Lower leg skin (tissue), 4 donors: ENCODE measurements around the gene USP48. TPM values are rescaled to one million over a fixed set of nuclear protein-coding genes. Genes with fewer than 3 reads are reported as not detected.
"Not testable (repeated sequence)": the region's sequence is repeated elsewhere in the genome, so short reads cannot be mapped to it uniquely, and the experiment has no call there.

Experiments
- DNase-seq, 2 donors: peaks; one replicate each; pipeline ENCODE4 v3.0.0-alpha.2; 2019; ENCODE audit warnings: low spot score in 2 of 2
- H3K4me3 ChIP-seq: fragments of 200-600 bp; sonication (generic); 2 replicates; pipeline ENCODE4 v1.5.1; 2017; ENCODE audit warnings: mild to moderate bottlenecking, low read depth; ENCODE audit not compliant: poor library complexity, severe bottlenecking
- POLR2A ChIP-seq, 2 donors: fragments of 450-650 bp; IDR thresholded peaks; one replicate each; pipeline ENCODE4 v1.6.1; 2016 to 2017; ENCODE audit warnings: antibody characterized with exemption in 2 of 2, mild to moderate bottlenecking in 1 of 2, moderate library complexity in 1 of 2
- WGBS, 2 donors: methylation state at CpG; one replicate each; pipeline ENCODE4 v1.1.5; 2018; 5-methylcytosine and 5-hydroxymethylcytosine counted together
- intact Hi-C: fragments of 100-400 bp; cut with DNase I; formaldehyde crosslinking; loops from one replicate; pipeline ENCODE4 v1.15.0; 2023; ENCODE audit warnings: low total_unique reads
- total RNA-seq, 4 donors: library from RNA; depleted of rRNA; stranded (reverse); fragments of >200 nt; gene quantifications; one replicate each; pipeline ENCODE4 v1.1.0, GENCODE V29; 2016
- TF ChIP-seq, protein P1 (sequence below), 3 donors: fragments of 450-650 bp; IDR thresholded peaks; one replicate each; pipeline ENCODE4 v1.5.1; 2016; ENCODE audit warnings: antibody characterized with exemption in 3 of 3, mild to moderate bottlenecking in 3 of 3, moderate library complexity in 2 of 3

The USP48 gene
- total RNA-seq, 4 donors from 2014 or later = 26.9 to 38.1 (median 31.5) TPM

DNA sequence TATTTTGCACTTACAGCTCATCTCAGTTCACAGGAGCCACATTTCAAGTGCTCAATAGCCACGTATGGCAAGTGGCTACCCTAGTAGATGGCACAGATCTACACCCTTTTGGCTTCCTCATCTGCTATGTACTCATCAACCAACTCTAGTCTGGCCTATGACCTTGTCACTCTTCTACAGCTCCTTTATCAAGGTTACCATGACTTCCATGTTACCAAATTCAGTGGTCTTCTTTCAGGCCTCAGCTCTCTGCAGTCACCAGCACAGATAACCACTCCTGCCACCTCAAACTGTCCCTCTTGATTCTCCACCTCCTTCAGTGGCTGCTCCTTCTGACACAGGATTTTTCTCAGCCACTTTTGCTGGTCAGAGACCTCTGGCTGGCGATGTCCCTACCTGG lies 11.7 kb upstream of the USP48 start:
- DNase-seq = no peak
- TF ChIP-seq, protein P1, sequence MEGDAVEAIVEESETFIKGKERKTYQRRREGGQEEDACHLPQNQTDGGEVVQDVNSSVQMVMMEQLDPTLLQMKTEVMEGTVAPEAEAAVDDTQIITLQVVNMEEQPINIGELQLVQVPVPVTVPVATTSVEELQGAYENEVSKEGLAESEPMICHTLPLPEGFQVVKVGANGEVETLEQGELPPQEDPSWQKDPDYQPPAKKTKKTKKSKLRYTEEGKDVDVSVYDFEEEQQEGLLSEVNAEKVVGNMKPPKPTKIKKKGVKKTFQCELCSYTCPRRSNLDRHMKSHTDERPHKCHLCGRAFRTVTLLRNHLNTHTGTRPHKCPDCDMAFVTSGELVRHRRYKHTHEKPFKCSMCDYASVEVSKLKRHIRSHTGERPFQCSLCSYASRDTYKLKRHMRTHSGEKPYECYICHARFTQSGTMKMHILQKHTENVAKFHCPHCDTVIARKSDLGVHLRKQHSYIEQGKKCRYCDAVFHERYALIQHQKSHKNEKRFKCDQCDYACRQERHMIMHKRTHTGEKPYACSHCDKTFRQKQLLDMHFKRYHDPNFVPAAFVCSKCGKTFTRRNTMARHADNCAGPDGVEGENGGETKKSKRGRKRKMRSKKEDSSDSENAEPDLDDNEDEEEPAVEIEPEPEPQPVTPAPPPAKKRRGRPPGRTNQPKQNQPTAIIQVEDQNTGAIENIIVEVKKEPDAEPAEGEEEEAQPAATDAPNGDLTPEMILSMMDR (IDR thresholded peaks at IDR 0.05) = no peak
- TF ChIP-seq POLR2A (IDR thresholded peaks at IDR 0.05) = no peak
- H3K4me3 ChIP-seq = no peak overlapping the region
- intact Hi-C loops = no loop called here
- WGBS, 2 donors = 90 to 91% methylated on average over 2 of the region's 2 CpGs

DNA sequence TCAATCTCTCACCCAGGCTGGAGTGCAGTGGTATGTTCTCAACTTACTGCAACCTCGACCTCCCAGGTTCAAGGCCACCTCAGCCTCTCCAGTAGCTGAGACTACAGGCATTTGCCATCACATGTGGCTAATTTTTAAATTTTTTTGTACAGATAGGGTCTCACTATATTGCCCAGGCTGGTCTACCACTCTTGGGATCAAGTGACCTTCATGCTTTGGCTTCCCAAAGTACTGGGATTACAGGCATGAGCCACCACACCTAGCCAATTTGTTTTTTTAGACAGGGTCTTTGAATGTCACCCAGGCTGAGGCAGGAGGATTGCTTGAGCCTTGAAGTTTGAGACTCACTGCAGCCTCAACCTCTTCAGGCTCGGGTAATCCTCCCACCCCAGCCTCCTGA lies 10.2 kb upstream of the USP48 start:
- DNase-seq = no peak
- TF ChIP-seq, protein P1 (IDR thresholded peaks at IDR 0.05) = no peak
- no peak for TF ChIP-seq POLR2A (IDR thresholded peaks at IDR 0.05)
- H3K4me3 ChIP-seq = no peak overlapping the region
- intact Hi-C loops = no loop called here
- WGBS, 2 donors = 87 to 90% methylated on average over 2 of the region's 2 CpGs

DNA sequence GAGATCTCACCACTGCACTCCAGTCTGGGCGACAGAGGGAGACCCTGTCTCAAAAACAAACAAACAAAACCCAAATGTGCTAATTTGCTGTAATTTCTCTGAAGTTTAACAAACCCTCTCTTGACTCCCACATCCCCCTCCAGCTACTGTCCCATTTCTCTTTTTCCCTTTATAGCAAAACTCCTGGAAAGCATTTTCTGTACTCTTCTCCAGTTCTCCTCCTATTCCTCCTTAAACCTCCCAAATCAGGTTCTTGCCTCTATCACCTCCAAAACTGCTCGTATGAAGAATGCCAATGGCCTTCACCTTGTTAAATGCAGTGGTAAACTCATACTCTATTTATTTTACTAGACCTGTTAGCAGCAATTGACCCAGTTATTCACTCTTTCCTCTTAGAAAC lies 3.7 kb upstream of the USP48 start:
- intact Hi-C loops = no loop called here
- TF ChIP-seq, protein P1 (IDR thresholded peaks at IDR 0.05) = no peak
- no peak for TF ChIP-seq POLR2A (IDR thresholded peaks at IDR 0.05)
- H3K4me3 ChIP-seq = no peak overlapping the region
- no peak for DNase-seq
- WGBS, 2 donors = 70 to 75% methylated on average over 2 of the region's 2 CpGs

DNA sequence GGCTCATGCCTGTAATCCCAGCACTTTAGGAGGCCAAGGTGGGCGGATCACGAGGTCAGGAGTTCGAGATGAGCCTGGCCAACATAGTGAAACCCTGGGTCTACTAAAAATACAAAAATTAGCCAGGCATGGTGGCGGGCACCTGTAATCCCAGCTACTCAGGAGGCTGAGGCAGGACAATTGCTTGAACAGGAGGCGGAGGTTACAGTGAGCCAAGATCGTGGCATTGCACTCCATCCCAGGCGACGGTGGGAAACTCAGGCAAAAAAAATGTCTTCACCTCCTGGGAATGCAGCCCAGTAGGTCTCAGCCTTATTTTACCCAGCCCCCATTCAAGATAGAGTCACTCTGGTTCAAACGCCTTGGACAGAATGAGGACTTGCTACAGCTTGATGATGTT lies 2.8 kb upstream of the USP48 start:
- H3K4me3 ChIP-seq, DNase-seq, intact Hi-C loops: not testable (repeated sequence)
- WGBS, 2 donors = 85 to 91% methylated on average over 9 of the region's 9 CpGs

DNA sequence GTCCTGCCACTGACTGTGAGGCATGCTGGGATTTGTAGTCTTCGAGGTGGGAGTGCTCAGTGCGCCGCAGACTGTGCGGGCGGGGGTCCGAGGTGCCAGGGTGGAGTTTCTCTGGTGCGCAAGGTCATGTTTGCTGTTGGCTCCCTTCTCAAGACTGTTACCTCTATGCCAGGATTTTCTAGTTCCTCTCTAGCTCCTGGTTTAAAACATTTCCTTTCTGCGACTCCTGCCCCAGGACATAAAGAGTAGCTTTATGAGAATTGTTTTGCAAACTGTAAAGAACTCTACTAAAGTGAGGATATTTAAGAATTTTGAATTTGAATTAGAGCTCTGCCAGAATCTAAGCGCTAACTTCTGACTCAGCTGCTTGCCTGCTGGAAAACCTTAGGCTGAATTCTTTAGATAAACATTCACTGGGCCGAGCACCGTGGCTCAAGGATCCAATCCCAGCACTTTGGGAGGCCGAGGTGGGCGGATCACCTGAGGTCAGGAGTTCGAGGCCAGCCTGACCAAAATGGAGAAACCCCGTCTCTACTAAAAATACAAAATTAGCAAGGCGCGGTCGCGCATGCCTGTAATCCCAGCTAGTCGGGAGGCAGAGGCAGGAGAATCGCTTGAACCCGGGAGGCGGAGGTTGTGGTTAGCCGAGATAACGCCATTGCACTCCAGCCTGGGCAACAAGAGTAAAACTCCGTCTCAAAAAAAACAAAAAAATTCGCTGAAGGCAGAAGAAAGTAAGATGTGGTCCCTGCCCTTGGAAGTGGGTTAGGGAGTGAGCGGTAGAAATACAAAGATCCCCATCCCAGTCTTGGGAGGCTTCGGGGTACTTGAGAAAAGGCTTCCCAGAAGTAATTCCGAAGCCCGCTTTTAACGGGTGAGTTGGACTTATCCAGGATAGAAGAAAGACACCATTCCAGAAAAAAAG lies 992 bp upstream of the USP48 start:
- WGBS, 2 donors = 45 to 53% methylated on average over 32 of the region's 32 CpGs
- H3K4me3 ChIP-seq = no peak overlapping the region
- TF ChIP-seq, protein P1 (IDR thresholded peaks at IDR 0.05) = no peak
- no peak for TF ChIP-seq POLR2A (IDR thresholded peaks at IDR 0.05)
- peak in 1 of 2 donors; percentile 29 for DNase-seq
- intact Hi-C loops = no loop called here

DNA sequence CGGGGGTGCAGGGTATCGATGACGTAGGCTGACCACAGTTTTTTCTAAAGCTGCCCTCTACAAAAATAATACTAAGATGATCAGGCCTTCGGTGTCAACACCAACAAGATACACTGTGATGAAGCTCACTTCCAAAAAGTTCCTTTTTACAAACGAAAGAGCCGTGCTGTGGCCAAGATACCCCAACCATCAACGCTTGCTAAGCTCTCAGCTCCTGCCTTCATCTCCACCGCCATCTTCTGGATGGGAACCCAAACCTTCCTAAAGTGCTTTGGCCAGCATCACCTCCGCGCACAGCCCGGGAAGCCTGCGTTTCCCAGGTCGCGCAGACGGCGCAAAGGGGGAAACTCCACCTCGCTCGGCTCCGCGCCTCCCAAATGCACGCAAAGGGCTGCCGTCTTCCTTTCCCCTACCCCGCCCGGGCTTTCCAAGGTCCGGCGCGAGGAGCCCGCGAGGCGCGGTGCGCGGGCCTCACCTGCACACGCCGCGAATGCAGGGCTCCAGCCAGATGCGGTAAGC lies 541 bp downstream of the USP48 start:
- WGBS, 2 donors = 0% methylated on average over 32 to 37 of the region's 37 CpGs
- TF ChIP-seq, protein P1 (IDR thresholded peaks at IDR 0.05) = no peak
- TF ChIP-seq POLR2A (IDR thresholded peaks at IDR 0.05) = no peak
- H3K4me3 ChIP-seq = peak overlapping the region; percentile 84
- DNase-seq = peak; percentile 57 to 88
- intact Hi-C loops = no loop called here
